H1 (cell line): Measurements from ENCODE around the gene CSF1. TPM values are rescaled to one million over a fixed set of nuclear protein-coding genes. Genes with fewer than 3 reads are reported as not detected.

ENCODE experiments used
- CTCF ChIA-PET: fragments of 300-600 bp; sonication (Branson Sonifier 250); formaldehyde crosslinking; loops from one replicate; lab custom pipeline; 2021; ENCODE audit not compliant: partially characterized antibody; lab: Charles Lee
- POLR2A ChIA-PET: fragments of 300-600 bp; sonication (Branson Sonifier 250); formaldehyde crosslinking; loops from one replicate; lab custom pipeline; 2021; ENCODE audit warnings: inconsistent platforms; ENCODE audit not compliant: partially characterized antibody; lab: Charles Lee
- DNase-seq, 2 experiments: peaks; one replicate each; pipeline versions ENCODE4 v3.0.0 to v3.0.0-alpha.2; 2010 to 2022; ENCODE audit warnings: low spot score in 2 of 2, low read depth in 1 of 2, mixed read lengths in 1 of 2
- FAIRE-seq: peaks from 2 replicates; lab custom pipeline; 2011; peaks lifted over from hg19 to GRCh38; lab: Jason Lieb, UNC
- H2AFZ ChIP-seq: 2 replicates; pipeline ENCODE4 v1.8.1; 2012; ENCODE audit warnings: low read length, inconsistent platforms
- H2AK5ac ChIP-seq: 2 replicates; pipeline ENCODE4 v1.6.1; 2013; ENCODE audit warnings: low read depth, low read length
- H2BK120ac ChIP-seq: replicated peaks from 2 replicates; pipeline ENCODE3; 2013; ENCODE audit warnings: low read depth, low read length, inconsistent platforms
- H2BK12ac ChIP-seq: 2 replicates; pipeline ENCODE4 v1.6.1; 2013; ENCODE audit warnings: low read depth, low read length
- H2BK15ac ChIP-seq: 2 replicates; pipeline ENCODE4 v1.6.1; 2013; ENCODE audit warnings: low read length
- H2BK20ac ChIP-seq: 2 replicates; pipeline ENCODE4 v1.6.1; 2013; ENCODE audit warnings: low read length
- H2BK5ac ChIP-seq: 2 replicates; pipeline ENCODE4 v1.6.1; 2013; ENCODE audit warnings: low read depth, low read length
- H3K14ac ChIP-seq: 2 replicates; pipeline ENCODE4 v1.6.1; 2013; ENCODE audit warnings: inconsistent platforms; ENCODE audit not compliant: insufficient read length
- H3K18ac ChIP-seq: 2 replicates; pipeline ENCODE4 v1.6.1; 2013; ENCODE audit warnings: low read length; ENCODE audit errors: extremely low read depth
- H3K23ac ChIP-seq: 2 replicates; pipeline ENCODE4 v1.6.1; 2013; ENCODE audit warnings: inconsistent platforms; ENCODE audit not compliant: insufficient read length
- H3K23me2 ChIP-seq: 2 replicates; pipeline ENCODE4 v1.6.1; 2013; ENCODE audit warnings: low read depth, low read length
- H3K27ac ChIP-seq: 2 replicates; pipeline ENCODE4 v1.6.1; 2011; ENCODE audit warnings: low read depth, low read length, inconsistent platforms
- H3K27me3 ChIP-seq, 4 experiments: replicated peaks in 1 of 4; 1 replicate in 1 of 4; 2 replicates in 3 of 4; pipeline versions ENCODE4 v1.6.1 to v1.8.1; 2011 to 2013; ENCODE audit warnings: low read length in 3 of 4, mild to moderate bottlenecking in 3 of 4, inconsistent platforms in 2 of 4, mixed read lengths in 2 of 4, moderate library complexity in 1 of 4; ENCODE audit not compliant: control insufficient read depth in 3 of 4, insufficient read depth in 3 of 4; ENCODE audit errors: extremely low read depth in 1 of 4
- H3K36me3 ChIP-seq, 4 experiments: 2 replicates each; pipeline versions ENCODE4 v1.6.1 to v1.8.1; 2011 to 2013; ENCODE audit warnings: mild to moderate bottlenecking in 4 of 4, low read length in 3 of 4, moderate library complexity in 2 of 4, control low read depth in 1 of 4, inconsistent platforms in 1 of 4; ENCODE audit not compliant: insufficient read depth in 4 of 4, control insufficient read depth in 2 of 4
- H3K4ac ChIP-seq: replicated peaks from 2 replicates; pipeline ENCODE3; 2013; ENCODE audit warnings: low read length, low read depth, mixed read lengths, inconsistent platforms; ENCODE audit not compliant: insufficient read length
- H3K4me1 ChIP-seq, 4 experiments: replicated peaks in 1 of 4; 1 replicate in 1 of 4; 2 replicates in 3 of 4; pipeline versions ENCODE4 v1.6.1 to v1.8.1; 2011 to 2013; ENCODE audit warnings: low read length in 3 of 4, inconsistent platforms in 2 of 4, mixed read lengths in 1 of 4; ENCODE audit not compliant: insufficient read depth in 4 of 4, control insufficient read depth in 3 of 4
- H3K4me2 ChIP-seq, 2 experiments: 2 replicates each; pipeline versions ENCODE4 v1.6.1 to v1.8.1; 2011 to 2013; ENCODE audit warnings: low read depth in 2 of 2, low read length in 2 of 2, control low read depth in 1 of 2, inconsistent platforms in 1 of 2, mild to moderate bottlenecking in 1 of 2; ENCODE audit not compliant: insufficient read depth in 1 of 2
- H3K4me3 ChIP-seq, 4 experiments: fragments of 200-600, 300-600 bp in 1 of 4; sonication (generic), shearing (Covaris generic), sonication (Bioruptor Twin) in 1 of 4; 2 replicates each; pipeline versions ENCODE4 v1.5.1 to v1.8.1; 2011 to 2016; ENCODE audit warnings: low read length in 4 of 4, low read depth in 3 of 4, control low read depth in 2 of 4, inconsistent platforms in 2 of 4, mild to moderate bottlenecking in 2 of 4, mixed read lengths in 1 of 4, moderate library complexity in 1 of 4; ENCODE audit not compliant: insufficient read depth in 2 of 4; ENCODE audit errors: extremely low read depth in 1 of 4
- H3K56ac ChIP-seq: replicated peaks from 2 replicates; pipeline ENCODE3; 2013; ENCODE audit warnings: low read depth, mild to moderate bottlenecking, mixed read lengths, low read length, inconsistent platforms; ENCODE audit not compliant: insufficient read length
- H3K79me1 ChIP-seq: 2 replicates; pipeline ENCODE4 v1.6.1; 2013; ENCODE audit warnings: low read depth, low read length, control low read depth
- H3K79me2 ChIP-seq, 2 experiments: 2 replicates each; pipeline versions ENCODE4 v1.6.1 to v1.8.1; 2012 to 2013; ENCODE audit warnings: low read length in 2 of 2, mild to moderate bottlenecking in 2 of 2, inconsistent platforms in 1 of 2; ENCODE audit not compliant: insufficient read depth in 2 of 2, control insufficient read depth in 1 of 2
- H3K9ac ChIP-seq, 4 experiments: replicated peaks in 1 of 4; 1 replicate in 1 of 4; 2 replicates in 3 of 4; pipeline versions ENCODE4 v1.6.1 to v1.8.1; 2011 to 2013; ENCODE audit warnings: low read depth in 3 of 4, low read length in 3 of 4, control low read depth in 2 of 4, mild to moderate bottlenecking in 2 of 4, moderate library complexity in 2 of 4, inconsistent platforms in 1 of 4; ENCODE audit errors: extremely low read depth in 1 of 4
- H3K9me3 ChIP-seq, 2 experiments: 2 replicates each; pipeline versions ENCODE4 v1.6.1 to v1.8.1; 2012 to 2013; ENCODE audit warnings: mild to moderate bottlenecking in 2 of 2, moderate library complexity in 2 of 2, control low read depth in 1 of 2, inconsistent platforms in 1 of 2, low read depth in 1 of 2, low read length in 1 of 2, mixed read lengths in 1 of 2; ENCODE audit not compliant: insufficient read depth in 2 of 2
- H4K20me1 ChIP-seq, 2 experiments: replicated peaks in 1 of 2; 2 replicates each; pipeline versions ENCODE3 to v1.8.1; 2011 to 2013; ENCODE audit warnings: inconsistent platforms in 2 of 2, low read length in 2 of 2, mild to moderate bottlenecking in 1 of 2; ENCODE audit not compliant: insufficient read depth in 2 of 2, control insufficient read depth in 1 of 2
- H4K5ac ChIP-seq: 2 replicates; pipeline ENCODE4 v1.6.1; 2013; ENCODE audit warnings: low read length, low read depth, mixed read lengths, inconsistent platforms; ENCODE audit not compliant: insufficient read length
- H4K8ac ChIP-seq: 2 replicates; pipeline ENCODE4 v1.8.0; 2013; ENCODE audit warnings: mild to moderate bottlenecking, moderate library complexity, low read length, inconsistent platforms; ENCODE audit not compliant: insufficient read depth; ENCODE audit errors: extremely low read depth
- H4K91ac ChIP-seq: replicated peaks from 2 replicates; pipeline ENCODE3; 2013; ENCODE audit warnings: low read length, mixed read lengths, inconsistent platforms; ENCODE audit not compliant: insufficient read length
- CREB1 ChIP-seq: IDR thresholded peaks from 2 replicates; pipeline ENCODE4 v1.6.1; 2012; ENCODE audit warnings: inconsistent platforms
- GABPA ChIP-seq: IDR thresholded peaks from 2 replicates; pipeline ENCODE4 v1.6.1; 2011; ENCODE audit warnings: mild to moderate bottlenecking, low read length, moderate library complexity, borderline replicate concordance; ENCODE audit not compliant: insufficient read depth
- GTF2F1 ChIP-seq: IDR thresholded peaks from 2 replicates; pipeline ENCODE4 v1.6.1; 2012; ENCODE audit warnings: low read depth, low read length, improper control_type of control experiment, borderline replicate concordance
- RAD21 ChIP-seq, 2 experiments: IDR thresholded peaks in 1 of 2; conservative IDR thresholded peaks in 1 of 2; 2 replicates each; pipeline ENCODE4 v1.6.1; 2011; ENCODE audit warnings: low read depth in 2 of 2, low read length in 2 of 2, improper control_type of control experiment in 1 of 2, inconsistent platforms in 1 of 2, mild to moderate bottlenecking in 1 of 2, moderate library complexity in 1 of 2
- ZNF274 ChIP-seq: IDR thresholded peaks from 2 replicates; pipeline ENCODE4 v1.7.0; 2012; ENCODE audit warnings: low read length, borderline replicate concordance; ENCODE audit errors: extremely low read depth
- WGBS, 2 experiments: shearing (Covaris generic) in 1 of 2; methylation state at CpG; one replicate each; pipeline versions ENCODE4 v1.1.6 to v1.1.7; 2013 to 2015; ENCODE audit warnings: low lambda C conversion rate in 2 of 2, mixed read lengths in 2 of 2, inconsistent platforms in 1 of 2, low coverage in 1 of 2, missing lambda C conversion rate in 1 of 2; ENCODE audit not compliant: insufficient replicate concordance in 2 of 2, insufficient coverage in 1 of 2, insufficient read length in 1 of 2; ENCODE audit errors: extremely low coverage in 1 of 2, missing lambda C conversion rate in 1 of 2; 5-methylcytosine and 5-hydroxymethylcytosine counted together
- polyA plus RNA-seq, 7 experiments: library from polyadenylated mRNA; depleted of rRNA in 3 of 7; stranded (reverse) in 5 of 7; unstranded in 2 of 7; fragments of >200 nt in 5 of 7; fragments of 200-250 nt in 2 of 7; gene quantifications; 1 replicate in 5 of 7; 2 replicates in 1 of 7; 4 replicates in 1 of 7; pipeline versions ENCODE4 v1.2.1 to v1.2.3, GENCODE V29; 2011 to 2013; ENCODE audit warnings: missing spikeins in 2 of 7, mixed read lengths in 2 of 7
- total RNA-seq: library from RNA; stranded (reverse); fragmentation: NEBNext Ultra II Directional; extraction: Animal tissue kit (Norgen Biotek cat#: 25700); gene quantifications from 2 replicates; pipeline ENCODE4 v1.2.1, GENCODE V29; 2021
- TF ChIP-seq, protein P1 (sequence below): IDR thresholded peaks from 2 replicates; pipeline ENCODE4 v1.6.1; 2011; ENCODE audit warnings: low read length, improper control_type of control experiment

CSF1 gene
- total and polyA plus RNA-seq, 2 of the 8 experiments (the other 6 are each of a cell fraction or from before 2014, with no cell fraction given): 3.3 to 5.4 TPM

DNA sequence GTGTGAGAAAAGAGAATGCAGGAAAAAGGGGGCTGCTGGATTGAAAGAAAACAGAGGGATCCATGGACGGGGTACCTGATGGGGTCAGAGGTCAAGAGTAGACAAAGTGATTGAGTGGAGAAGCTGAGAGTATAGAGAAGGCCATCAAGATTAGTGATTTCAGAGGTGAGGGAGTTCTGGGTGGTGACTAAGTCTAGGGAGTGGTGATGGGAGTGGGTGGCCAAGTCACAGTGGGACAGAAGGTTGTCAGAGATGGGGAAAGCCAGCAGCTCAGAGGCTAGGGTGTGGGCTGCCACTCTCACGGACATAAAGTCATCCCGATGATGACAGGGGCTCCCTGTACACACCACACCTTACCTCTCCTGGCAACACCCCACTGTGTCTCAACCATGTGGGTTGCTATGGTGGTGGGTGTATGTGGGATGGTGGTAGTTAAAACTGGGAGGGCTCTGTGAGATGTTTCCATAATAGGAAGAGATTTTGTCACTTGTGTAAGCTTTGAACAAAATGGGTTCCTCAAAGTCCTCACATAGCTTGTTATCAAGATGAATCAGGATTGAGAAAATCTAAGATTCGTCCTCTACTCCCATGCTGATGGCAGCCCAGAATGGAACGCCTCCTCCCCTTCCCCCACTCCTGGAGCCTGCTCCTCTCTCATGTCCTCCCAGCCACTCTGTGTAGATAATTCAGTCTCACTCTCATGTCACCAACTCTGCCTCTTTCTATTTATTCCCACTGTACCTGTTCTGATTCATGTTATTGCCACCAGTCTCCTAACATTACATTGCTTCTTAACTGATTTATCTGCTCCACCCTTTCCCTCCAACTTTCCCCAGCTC is 20.3 kb upstream of the CSF1 start:
- WGBS, 2 experiments: 89% methylated on average over 5 of the region's 5 CpGs; no CpG with 5 or more reads in 1 of the 2 experiments
- CTCF ChIA-PET: interaction anchor here (0.6 to 2.1 kb wide), 3 partner anchors 33 to 94 kb away, joined by 3 to 7 read pairs (median 3); partner anchors contain the start of gene AHCYL1
- DNase-seq: no peak

More for the DNA sequence above, 20.3 kb upstream of the CSF1 start:
- Histone ChIP-seq H3K9ac (no peak overlapping the region), H3K4me3 (no peak overlapping the region), H4K8ac (no peak overlapping the region), H2BK120ac (no peak overlapping the region), H3K18ac (no peak overlapping the region), H2BK20ac (no peak overlapping the region)
- TF ChIP-seq GABPA (no peak), GTF2F1 (no peak), RAD21 (IDR thresholded peaks at IDR 0.05 in 1 of 2, conservative IDR thresholded peaks at IDR 0.05 in 1 of 2; ENCODE audit: low read depth in 2 of 2, low read length in 2 of 2) (no peak), ZNF274 (no peak), CREB1 (no peak)
- TF ChIP-seq, protein P1, sequence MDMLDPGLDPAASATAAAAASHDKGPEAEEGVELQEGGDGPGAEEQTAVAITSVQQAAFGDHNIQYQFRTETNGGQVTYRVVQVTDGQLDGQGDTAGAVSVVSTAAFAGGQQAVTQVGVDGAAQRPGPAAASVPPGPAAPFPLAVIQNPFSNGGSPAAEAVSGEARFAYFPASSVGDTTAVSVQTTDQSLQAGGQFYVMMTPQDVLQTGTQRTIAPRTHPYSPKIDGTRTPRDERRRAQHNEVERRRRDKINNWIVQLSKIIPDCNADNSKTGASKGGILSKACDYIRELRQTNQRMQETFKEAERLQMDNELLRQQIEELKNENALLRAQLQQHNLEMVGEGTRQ: no peak
- TF ChIP-seq, all 59 proteins: peak for 0
- peaks cover 0 to 3% (median 0%) of the 10 kb centered on the region in 4 experiments; a peak in 1 of 7 replicates for H3K4me1 ChIP-seq
- H3K27me3 ChIP-seq: no peaks in the 10 kb centered on the region; a peak in 1 of 7 replicates
- H4K5ac ChIP-seq: no peak overlapping the region
- H4K20me1 ChIP-seq: no peaks in the 10 kb centered on the region
- peak overlapping the region; percentile 39; the same call in 1 of the 2 replicates for H2AK5ac ChIP-seq
- no peaks in the 10 kb centered on the region for H3K79me1 ChIP-seq
- H3K56ac ChIP-seq: no peak overlapping the region
- no peak overlapping the region for H2AFZ ChIP-seq
- no peaks in the 10 kb centered on the region; the same call in 1 of the 2 replicates for H3K23me2 ChIP-seq
- no peaks in the 10 kb centered on the region for H3K36me3 ChIP-seq
- H3K14ac ChIP-seq: no peak overlapping the region
- no peak overlapping the region for H3K4me2 ChIP-seq
- no peak overlapping the region for H2BK12ac ChIP-seq
- H2BK5ac ChIP-seq: no peak overlapping the region
- H2BK15ac ChIP-seq: no peak overlapping the region
- POLR2A ChIA-PET: interaction anchor here (1.2 kb wide), 1 partner anchor 14 kb away, joined by 3 read pairs; no protein-coding TSS in a partner anchor
- no peak overlapping the region for H4K91ac ChIP-seq
- FAIRE-seq: no peak
- no peak overlapping the region for H3K27ac ChIP-seq
- no peak overlapping the region for H3K23ac ChIP-seq
- H3K79me2 ChIP-seq: no peaks in the 10 kb centered on the region
- no peaks in the 10 kb centered on the region for H3K9me3 ChIP-seq
- H3K4ac ChIP-seq: no peak overlapping the region
